ENCODE results near the gene TMEM125. TPM values are rescaled to one million over a fixed set of nuclear protein-coding genes. Genes with fewer than 3 reads are reported as not detected.

Gene TMEM125
- total RNA-seq, 2 donors from 2014 or later, result 0.70 to 2.1 TPM

DNA sequence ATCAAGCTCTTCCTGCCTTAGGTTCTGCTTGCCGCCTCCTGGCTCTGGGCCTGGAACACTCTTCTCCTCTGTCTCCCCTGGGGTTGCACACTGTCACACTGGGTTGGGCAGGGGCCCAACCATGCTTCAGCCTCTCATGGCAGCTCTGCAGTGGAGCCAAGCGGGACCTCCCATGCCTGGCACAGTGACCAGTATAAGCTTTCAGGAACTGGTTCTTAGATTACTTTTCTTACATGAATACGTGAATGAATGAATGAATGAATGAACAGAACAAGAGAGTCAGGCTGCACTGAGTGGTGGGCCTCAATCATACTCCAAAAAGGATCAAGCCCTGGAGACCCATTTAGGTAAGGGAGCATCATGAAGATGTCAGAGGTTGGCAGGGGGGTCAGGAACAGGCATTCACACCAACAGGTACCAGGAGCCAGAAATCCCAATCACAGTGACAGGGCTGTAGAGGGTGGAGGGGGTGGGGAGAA, 30.8 kb upstream of the TMEM125 start:
- TF ChIP-seq, protein P1, sequence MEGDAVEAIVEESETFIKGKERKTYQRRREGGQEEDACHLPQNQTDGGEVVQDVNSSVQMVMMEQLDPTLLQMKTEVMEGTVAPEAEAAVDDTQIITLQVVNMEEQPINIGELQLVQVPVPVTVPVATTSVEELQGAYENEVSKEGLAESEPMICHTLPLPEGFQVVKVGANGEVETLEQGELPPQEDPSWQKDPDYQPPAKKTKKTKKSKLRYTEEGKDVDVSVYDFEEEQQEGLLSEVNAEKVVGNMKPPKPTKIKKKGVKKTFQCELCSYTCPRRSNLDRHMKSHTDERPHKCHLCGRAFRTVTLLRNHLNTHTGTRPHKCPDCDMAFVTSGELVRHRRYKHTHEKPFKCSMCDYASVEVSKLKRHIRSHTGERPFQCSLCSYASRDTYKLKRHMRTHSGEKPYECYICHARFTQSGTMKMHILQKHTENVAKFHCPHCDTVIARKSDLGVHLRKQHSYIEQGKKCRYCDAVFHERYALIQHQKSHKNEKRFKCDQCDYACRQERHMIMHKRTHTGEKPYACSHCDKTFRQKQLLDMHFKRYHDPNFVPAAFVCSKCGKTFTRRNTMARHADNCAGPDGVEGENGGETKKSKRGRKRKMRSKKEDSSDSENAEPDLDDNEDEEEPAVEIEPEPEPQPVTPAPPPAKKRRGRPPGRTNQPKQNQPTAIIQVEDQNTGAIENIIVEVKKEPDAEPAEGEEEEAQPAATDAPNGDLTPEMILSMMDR (IDR thresholded peaks at IDR 0.05), result no peak
- peak; percentile 60 for DNase-seq (ENCODE audit: low spot score)
- H3K36me3 ChIP-seq, result no peaks in the 10 kb centered on the region
- H3K4me1 ChIP-seq, result peaks cover 0 to 49% of the 10 kb centered on the region in 2 donors
- no peaks in the 10 kb centered on the region for H3K9me3 ChIP-seq
- H3K27ac ChIP-seq, result peak overlapping the region; percentile 49 to 58
- H3K27me3 ChIP-seq, result no peaks in the 10 kb centered on the region
- no peak overlapping the region for H3K4me3 ChIP-seq

DNA sequence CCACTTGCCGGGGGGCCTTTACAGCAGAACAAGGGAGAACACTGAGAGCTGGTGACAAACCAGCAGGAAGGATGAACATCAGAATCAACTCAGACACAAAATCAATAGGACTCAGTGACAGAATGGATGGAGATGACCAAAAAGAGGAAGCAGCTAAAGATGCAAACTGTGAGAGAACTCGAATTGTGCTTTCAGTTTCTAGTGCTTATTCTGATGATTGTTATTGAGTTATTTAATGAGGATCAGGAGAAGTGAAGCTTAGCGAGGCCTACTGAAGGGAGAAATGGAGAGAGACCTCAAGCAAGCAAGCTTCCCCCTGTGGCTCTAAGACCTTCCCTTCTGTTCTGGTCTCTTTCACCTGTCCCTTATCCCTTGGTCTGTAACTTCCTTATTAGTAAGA, 30.3 kb upstream of the TMEM125 start:
- Histone ChIP-seq H3K36me3 (no peaks in the 10 kb centered on the region), H3K4me1 (peaks cover 0 to 44% of the 10 kb centered on the region in 2 donors), H3K4me3 (no peak overlapping the region), H3K27ac (no peak overlapping the region), H3K27me3 (no peaks in the 10 kb centered on the region), H3K9me3 (no peaks in the 10 kb centered on the region)
- no peak for DNase-seq (ENCODE audit: low spot score)
- TF ChIP-seq, protein P1 (IDR thresholded peaks at IDR 0.05), result no peak

DNA sequence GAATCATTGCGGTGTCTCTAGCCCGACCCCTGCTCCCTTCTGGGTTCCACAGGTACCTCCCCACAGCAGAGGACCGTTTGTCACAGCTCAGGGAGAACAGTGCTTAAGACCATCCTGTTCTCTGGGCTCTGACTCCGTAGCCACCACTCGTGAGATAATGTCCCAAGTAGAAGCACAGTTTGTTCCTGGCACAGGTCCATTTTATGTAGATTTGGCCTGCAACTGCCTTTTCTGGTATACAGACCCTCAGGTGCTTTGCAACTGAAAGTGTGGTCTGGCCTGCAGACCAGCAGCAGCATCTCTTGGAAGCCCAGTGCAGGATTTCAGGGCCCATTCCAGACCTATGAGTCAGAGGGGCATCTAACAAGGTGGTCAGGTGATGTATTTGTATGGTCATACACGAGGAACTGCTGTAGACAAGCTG, 28.4 kb upstream of the TMEM125 start:
- H3K36me3 ChIP-seq, result no peaks in the 10 kb centered on the region
- peak; percentile 56 for DNase-seq (ENCODE audit: low spot score)
- no peaks in the 10 kb centered on the region for H3K9me3 ChIP-seq
- peak overlapping the region in 1 of 2 donors; percentile 21 for H3K27ac ChIP-seq
- TF ChIP-seq, protein P1 (IDR thresholded peaks at IDR 0.05), result no peak
- H3K4me3 ChIP-seq, result no peak overlapping the region
- peaks cover 0 to 27% of the 10 kb centered on the region in 2 donors for H3K4me1 ChIP-seq
- no peaks in the 10 kb centered on the region for H3K27me3 ChIP-seq

DNA sequence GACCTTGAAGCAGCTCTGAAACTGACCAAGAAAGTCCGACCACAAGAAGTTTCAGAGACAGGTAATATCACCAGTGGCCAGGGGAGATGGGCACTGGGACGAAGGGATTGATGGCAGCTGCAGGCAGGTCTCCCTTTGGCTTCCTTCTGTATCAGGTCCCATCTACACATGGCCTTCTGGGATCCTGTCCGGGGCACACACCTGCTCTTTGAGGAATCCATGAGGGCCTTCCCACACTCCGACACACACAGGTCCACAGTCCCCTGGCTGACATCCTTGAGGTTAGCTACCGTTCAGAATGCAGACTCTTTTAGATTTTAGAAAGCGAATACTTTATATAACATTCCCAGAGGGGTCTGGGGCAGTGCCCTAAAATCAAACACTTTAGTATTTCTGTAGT, 26.5 kb upstream of the TMEM125 start:
- TF ChIP-seq, protein P1 (IDR thresholded peaks at IDR 0.05), result no peak
- Histone ChIP-seq H3K4me3 (no peak overlapping the region), H3K27ac (no peak overlapping the region), H3K4me1 (peaks cover 0 to 26% of the 10 kb centered on the region in 2 donors), H3K9me3 (no peaks in the 10 kb centered on the region), H3K27me3 (no peaks in the 10 kb centered on the region), H3K36me3 (no peaks in the 10 kb centered on the region)
- peak; percentile 32 for DNase-seq (ENCODE audit: low spot score)

DNA sequence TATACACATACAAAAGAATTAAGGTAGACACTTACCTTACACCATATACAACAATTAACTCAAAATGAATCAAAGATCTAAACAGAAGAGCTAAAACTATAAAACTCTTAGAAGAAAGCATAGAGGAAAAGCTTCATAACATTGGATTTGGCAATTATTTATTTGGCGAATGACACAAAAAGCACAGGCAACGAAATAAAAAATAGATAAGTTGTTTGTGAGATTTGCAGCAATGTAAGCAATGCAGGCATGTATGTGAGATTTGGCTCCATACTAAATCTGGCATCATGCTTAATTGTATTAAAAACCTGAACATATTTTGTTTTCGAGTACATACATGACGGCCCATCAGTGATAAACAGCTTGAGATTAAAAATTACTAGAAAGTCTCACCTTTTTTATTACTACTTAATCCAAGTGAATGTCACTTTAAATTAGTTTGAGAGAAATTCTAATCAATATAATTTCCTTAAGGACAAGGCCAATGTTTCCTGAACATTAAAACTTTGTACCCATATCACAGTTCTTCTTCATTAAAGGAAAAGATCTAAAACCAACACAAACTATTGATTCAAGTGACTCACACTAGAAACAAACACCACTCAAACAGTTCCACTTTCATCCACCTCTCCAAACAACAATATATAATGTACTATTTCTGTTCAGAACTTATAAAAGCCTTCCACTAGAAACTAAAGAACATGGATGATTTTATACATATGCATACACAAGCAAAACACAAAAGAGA, 23.1 kb upstream of the TMEM125 start:
- Histone ChIP-seq H3K4me1 (peaks cover 0 to under 1% of the 10 kb centered on the region in 2 donors), H3K9me3 (no peaks in the 10 kb centered on the region), H3K36me3 (no peaks in the 10 kb centered on the region), H3K27me3 (no peaks in the 10 kb centered on the region), H3K27ac (no peak overlapping the region), H3K4me3 (no peak overlapping the region)
- TF ChIP-seq, protein P1 (IDR thresholded peaks at IDR 0.05), result no peak
- DNase-seq (ENCODE audit: low spot score), result no peak
